ENCODE measurements around the gene CDK14.

GRCh38 chr7:91157579-91158320 lies 561.6 kb downstream of the CDK14 start:
- TF ChIP-seq YY1 (IDR thresholded peaks at IDR 0.05), result no peak
- no peak for TF ChIP-seq CTCF (IDR thresholded peaks at IDR 0.05; ENCODE audit: low read depth, low read length, missing input control)
- no peak for TF ChIP-seq TAF1 (conservative IDR thresholded peaks at IDR 0.05)
- TF ChIP-seq GABPA (IDR thresholded peaks at IDR 0.05 in 1 of 2, conservative IDR thresholded peaks at IDR 0.05 in 1 of 2), result no peak
